Effector CD4-positive, alpha-beta T cell (primary cell): ENCODE results near the gene ARPP21.

ENCODE experiments used
- DNase-seq: peaks from one replicate; pipeline ENCODE4 v3.0.0-alpha.2; 2020

Gene ARPP21

GRCh38 chr3:35641920-35642527 lies 2.7 kb downstream of the ARPP21 start:
- no peak for DNase-seq

DNA sequence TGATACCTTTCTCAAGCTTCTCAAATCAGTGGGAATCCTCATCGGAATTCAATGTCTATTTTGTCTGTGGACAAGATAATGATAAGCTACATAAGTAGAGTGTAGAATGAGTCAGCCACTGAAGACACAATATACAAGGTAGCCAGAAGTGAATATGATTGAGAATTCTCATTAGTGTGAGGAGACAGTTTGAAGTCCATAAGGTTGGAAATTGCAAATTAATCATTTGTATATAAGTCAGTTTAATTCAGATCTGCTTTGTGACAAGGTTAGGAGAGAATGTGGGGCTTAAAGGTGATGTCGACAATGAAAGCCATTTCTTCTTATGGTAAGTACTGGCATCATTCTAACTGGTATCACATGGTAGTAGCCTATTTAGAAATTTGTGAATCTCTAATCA lies 4.2 kb downstream of the ARPP21 start:
- no peak for DNase-seq

GRCh38 chr3:35644451-35644850 lies 5.1 kb downstream of the ARPP21 start:
- no peak for DNase-seq

DNA sequence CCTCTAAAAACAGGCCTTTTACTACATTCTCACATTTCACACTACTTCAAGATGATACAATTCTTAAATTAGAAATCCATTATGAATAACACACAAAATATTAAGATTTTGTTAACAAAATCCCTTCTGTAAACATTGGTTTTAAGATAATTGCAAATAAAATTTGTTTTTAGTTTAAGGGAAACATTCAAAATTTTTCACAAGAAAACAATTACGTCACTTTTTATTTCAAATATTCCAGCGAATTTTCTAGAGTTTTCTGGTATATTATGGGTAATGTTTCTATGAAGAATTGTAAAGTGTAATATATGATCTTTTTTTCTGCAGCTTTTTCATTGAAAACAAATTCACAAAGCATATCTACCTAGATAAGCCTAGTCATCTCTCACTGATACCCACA lies 5.9 kb downstream of the ARPP21 start:
- no peak for DNase-seq

DNA sequence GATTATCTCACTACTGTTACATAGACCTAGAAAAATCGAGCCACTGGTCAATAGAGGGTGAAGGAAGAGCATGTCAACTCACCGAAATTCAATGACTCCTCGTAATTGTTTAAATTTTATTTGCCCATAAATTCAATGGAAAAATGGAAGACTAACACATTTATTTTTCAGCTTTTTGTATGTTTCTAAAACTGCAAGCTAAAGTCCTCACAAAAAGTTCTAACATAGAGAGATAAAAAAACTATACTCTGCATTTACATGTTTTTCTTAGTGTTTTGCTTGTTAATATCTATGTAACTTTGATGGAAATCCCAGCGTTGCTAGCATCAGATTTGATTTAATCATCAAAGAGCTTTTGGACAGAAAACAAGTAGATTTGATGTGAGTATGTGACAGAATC lies 6.8 kb downstream of the ARPP21 start:
- no peak for DNase-seq

DNA sequence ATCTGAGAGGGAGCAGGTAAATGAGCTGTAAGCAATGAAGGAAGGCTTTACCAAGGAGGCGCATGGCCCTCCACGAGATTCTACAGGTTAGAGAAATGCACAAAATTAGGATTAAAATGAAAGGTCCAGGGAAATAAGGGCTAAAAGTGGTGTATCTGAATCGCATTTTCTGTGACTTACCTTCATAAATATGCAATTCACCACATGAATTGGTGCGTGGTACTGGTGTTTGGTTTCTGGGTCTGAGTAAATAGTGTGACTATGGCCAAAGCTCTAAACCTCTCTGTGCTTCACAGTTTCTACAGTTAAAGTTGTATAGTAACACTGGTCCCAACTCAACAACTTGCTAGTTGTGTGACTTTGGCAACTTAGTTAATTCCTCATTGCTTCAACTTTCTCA lies 8.1 kb downstream of the ARPP21 start:
- no peak for DNase-seq

DNA sequence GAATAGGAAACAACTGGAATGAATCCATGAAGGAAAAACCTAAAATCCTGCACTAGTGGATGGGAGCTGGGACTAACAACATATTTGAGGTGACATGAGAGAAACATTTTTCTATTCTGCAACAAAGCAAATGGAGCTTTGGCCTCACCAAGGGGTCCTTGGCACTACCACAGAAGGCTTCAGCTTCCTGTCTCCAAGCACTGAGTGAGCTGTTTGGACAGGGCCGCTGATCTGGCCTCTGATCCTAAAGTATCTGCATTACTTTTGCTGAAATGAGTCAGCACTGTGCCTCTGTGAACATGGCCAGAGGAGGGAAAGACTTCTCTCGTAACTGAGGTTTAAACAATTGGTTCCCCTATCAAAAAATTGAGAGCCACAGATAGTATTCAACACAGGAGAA lies 9.0 kb downstream of the ARPP21 start:
- DNase-seq, result no peak

DNA sequence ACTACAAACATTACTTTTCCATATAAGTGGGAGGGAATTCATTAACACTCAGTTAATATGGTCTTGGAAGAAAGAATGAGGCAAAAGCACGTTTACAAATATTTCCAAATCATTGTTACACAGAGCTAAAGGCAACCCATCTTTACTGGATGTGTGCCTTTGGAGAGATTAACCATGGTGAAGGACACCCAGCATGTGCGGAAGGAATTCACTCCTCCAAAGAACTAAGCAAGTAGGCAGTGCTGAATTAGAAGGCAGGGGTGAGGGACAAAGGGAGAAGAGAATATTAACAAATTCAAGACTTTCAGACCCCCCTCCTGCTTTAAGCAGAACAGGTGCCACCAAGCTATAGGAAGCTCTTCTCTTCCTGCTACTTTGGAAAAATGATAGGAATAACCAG lies 10.1 kb downstream of the ARPP21 start:
- DNase-seq, result no peak

GRCh38 chr3:35651426-35651825 lies 12.1 kb downstream of the ARPP21 start:
- DNase-seq, result no peak

DNA sequence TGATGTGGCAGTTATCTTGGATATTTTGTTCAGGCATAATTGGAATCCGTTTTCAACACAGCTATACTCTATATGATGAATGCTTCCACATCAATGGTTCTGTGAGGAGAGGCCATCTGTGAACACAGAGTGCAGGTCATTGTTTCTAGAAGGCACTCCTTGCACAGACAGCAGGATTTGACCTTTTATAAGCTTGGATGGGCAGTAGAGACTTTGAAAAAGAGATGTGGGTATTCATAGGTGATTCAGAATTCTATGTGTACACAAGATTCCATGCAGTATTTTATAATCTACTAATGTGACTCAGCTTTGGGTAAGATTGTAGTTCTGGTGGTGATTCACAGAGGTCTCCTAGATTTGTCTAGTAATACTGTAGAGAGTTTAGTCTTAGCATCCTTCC lies 12.5 kb downstream of the ARPP21 start:
- no peak for DNase-seq

DNA sequence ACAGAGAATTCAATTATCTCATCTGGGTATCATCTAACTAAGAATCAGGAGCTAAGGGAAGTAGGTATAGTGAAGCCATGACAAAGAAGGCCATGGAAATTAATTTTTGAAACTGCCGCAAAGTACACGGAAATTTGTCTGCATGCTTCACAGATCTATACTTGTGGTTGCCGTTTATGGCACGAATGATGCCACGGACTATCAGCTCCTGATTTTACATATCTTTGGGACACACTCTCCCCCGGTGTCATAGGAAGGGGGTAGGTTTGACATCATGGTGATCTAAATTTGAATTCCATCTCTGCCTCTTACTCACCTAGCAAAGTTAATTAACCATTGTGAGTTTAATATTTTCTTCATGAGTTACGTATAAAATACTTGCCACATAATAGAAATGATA lies 14.0 kb downstream of the ARPP21 start:
- DNase-seq, result no peak

GRCh38 chr3:35654476-35654875 lies 15.2 kb downstream of the ARPP21 start:
- no peak for DNase-seq

DNA sequence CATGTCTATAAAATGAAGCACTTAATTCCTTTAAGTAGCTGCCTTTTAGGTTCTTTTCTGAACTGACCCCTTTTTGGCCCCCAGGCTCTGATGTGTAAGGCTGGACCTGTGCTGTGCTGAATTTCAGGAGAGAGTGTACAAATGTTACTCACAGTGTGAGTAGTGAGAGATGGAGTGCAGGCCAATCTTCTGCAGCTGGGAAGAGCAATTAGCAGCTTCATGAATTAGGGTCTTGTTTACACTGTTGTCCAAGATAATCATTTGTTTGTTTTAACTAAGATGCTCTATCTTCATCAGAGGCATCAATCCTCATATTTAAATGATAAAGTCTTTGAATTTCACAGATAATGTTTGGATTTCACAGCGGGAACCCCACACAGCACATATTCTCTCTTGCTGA lies 19.4 kb downstream of the ARPP21 start:
- no peak for DNase-seq

DNA sequence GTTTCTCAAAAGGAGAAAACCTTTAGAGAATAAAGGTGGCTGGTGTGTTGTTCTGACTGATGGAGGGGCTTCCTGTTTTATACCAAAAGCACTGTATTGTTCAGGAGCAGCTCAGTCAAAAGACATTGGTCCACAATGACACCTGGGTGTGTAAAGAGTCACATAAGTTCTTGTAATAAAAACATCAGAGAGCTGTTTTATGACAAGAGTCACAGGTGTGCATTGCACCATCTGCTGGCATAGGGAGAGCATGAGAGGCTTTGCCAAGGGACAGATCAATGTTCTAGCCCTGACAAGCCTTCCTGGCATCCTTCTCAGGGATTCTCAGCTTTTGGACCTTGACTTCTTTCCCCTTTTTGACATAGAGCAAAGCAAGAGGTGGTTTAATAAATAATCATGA lies 20.4 kb downstream of the ARPP21 start:
- no peak for DNase-seq

DNA sequence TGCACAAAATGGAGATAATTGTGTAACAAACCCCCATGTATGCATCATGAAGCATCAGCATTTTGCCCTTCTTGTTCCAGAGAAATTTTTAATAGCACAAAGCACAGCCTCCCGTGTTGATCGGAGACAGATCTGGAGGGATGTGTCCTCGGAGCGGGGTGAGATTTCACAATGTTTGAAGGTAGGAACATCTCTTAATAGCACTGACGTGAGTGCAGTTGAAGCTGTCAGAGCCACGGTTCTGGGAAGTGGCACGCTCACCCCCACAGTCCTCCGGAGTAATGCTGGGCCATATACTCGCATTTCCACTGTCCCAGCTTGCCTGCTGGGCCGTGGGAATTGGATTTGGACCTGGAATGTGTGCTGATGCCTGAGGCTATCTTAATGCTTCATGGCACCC lies 24.1 kb downstream of the ARPP21 start:
- DNase-seq, result no peak

DNA sequence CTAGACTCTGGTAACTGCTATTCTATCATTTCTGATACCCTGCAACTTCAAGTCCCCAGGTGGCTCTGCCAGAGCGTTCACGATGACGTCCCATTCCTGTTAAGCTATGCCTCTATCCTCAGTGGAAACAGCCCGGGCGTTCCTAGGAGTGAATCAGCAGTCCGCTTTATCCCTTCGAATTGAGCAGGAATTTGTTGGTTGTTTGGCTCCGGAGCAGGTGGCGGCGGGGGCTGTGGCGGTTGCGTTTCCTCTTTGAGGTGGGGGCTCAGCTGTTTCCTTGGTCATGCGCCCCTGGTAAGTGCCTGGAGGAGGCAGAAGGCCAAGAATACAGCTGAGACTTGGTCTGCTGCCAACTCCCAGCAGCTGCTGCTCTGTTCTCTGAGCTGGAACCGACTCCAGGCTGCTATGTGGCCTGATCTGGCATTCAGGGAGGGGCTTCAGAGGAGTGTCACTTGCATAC lies 25.2 kb downstream of the ARPP21 start:
- no peak for DNase-seq

- DNase-seq, result no peak
Observed at GRCh38 chr3:35665390-35666055, 26.2 kb downstream of the ARPP21 start.

DNA sequence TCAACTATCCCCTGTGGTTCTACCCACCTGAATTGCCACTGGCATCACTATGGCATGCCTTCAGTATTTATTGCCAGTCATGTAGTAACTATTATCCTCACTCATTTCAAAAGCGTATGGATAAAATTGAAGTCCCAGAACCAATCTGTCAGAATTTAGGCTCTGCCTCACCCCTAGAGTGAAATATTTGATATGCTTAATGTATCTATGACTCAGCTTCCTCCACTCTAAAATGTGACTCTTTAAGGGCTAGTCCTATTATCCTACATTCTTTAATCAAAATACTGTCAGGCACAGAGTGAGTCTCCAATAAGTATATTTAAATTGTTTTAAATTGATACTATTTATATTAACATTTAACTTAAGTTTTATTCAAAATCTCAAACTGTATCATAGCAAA lies 27.6 kb downstream of the ARPP21 start:
- DNase-seq, result no peak

DNA sequence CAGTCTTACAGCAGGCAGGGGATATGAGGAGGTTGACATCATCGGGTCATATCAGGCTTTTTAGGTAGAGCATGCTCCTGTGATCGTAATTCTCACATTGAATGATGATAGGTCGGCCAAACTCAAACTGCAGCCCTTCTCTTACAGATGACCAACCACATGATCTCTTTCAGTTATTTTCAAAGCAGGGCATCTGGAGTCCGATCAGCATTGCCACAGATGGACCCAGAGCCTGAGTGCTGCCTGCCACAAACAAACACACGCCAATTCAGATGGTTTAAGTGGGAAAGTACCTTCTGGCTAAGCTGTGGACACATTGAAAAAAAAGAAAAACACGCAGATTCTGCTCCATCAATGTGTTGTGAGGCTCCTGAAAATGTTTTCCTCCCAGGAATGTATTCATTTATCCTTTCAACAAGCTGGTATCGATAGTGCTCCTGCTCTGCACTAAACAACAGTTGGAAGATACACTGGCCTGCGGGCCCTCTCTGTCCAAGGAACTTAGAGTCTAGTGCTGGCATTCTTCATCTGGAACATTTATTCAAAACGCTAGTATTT lies 31.2 kb downstream of the ARPP21 start:
- DNase-seq, result no peak

GRCh38 chr3:35671483-35671882 lies 32.2 kb downstream of the ARPP21 start:
- no peak for DNase-seq

DNA sequence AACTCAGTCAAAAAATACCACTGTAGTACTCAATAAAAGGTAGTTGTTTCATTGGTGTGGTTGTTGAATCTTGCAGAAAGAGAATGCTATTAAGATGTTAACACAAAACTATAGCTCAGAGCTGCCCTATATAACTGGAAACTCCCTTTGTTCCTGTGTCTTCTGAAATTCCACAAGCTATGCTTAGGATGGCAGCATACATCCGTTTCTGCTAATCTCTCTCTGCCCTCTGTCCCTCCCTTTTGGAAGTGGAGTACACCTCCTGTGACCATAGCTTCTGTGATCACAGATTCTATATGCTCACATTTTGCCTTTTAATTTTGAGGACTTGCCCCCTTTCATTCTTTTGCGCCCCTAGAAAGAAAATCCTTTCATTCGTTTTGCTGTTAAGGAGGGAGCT lies 33.7 kb downstream of the ARPP21 start:
- no peak for DNase-seq

DNA sequence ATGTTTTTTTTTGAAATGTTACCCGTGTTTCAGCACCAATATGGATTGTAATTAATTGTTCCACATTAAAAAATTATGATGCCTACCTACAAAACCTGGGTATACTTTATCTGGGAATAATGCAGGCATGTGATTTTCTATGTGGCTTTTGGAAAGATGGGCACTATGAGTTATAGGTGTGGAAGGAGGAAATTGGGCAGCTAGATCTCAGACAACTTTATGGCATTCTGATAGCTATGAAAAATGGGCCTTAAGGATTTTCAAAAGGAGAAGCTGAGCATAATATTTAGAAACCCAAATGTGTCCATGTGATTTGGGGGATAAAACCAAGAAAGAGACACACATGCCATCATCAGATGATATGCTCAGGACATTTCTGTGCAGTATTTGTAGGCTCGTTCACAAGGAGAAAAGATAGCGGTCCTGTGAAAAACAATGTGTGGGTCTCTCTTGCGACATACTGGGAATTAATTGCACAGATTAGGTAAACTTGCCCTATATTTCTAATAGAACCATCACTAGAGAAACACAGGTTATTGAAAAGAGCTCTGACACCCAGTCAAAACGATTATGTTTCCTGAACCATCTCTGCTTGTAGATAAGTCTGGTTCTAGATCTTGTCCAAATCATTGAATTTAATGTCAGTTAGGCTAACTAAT lies 35.3 kb downstream of the ARPP21 start:
- DNase-seq, result no peak

DNA sequence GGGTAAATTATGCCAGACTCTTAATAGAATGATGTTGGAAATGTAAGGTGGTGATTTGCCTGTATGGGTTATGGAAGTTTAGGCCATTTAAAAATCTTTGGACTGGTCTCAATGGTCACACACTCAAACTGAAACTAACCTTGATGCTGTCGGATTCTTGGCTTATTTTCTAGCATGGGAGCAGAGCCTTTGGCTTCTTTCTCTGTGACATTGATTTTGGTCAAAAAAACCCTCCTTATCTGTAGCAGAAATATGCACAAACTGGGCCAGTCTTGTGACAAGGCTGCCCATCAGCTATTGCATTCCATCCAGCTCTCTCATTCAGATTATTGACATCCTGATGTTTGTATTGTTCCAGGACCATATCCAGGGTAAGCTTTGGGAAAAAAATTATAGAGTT lies 35.9 kb downstream of the ARPP21 start:
- DNase-seq, result no peak

DNA sequence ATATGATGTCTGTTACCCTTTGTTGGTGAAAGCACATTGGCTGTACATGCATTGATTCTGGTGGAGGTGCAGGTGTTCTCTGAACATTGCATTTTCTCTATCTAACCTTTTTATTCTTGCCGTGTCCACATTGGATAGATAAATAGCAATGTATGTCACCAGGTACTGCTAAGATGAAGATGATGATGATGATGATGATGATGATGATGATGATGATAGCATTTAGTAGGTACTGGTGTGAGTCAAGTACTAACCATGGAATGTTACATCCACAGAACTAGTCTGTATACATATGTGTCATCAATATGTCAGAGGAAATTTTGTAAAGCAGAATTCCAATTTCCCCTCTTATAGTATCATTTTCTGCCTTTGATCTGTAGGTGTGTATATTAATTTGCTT lies 36.3 kb downstream of the ARPP21 start:
- DNase-seq, result no peak
